Measurements from ENCODE around the gene IQSEC1. TPM values are rescaled to one million over a fixed set of nuclear protein-coding genes. Genes with fewer than 3 reads are reported as not detected.

The IQSEC1 gene
- total RNA-seq, 2 donors from 2014 or later: 57.5 to 63.9 TPM

DNA sequence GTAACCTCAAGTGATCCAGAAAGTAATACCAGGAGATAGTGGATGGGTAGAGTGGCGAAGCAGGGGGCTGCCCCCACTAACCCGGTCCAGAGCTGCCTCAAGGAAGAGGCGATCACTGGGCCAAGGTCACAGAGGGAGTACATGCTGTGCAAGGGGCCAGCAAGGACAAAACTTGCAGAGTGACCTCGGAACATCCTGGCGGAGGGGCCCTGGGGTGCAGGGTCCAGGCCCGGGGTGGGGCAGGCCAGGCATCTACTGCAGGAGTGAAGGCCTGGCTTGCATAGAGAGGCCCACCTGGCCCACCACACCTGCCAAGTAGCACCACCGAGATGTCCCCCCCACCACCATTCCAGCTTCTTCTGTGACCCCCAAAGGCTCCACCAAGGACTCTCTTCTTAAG, 17.6 kb downstream of the IQSEC1 start:
- H3K27me3 ChIP-seq: no peaks in the 10 kb centered on the region
- no peaks in the 10 kb centered on the region for H3K4me1 ChIP-seq
- no peaks in the 10 kb centered on the region for H3K36me3 ChIP-seq
- TF ChIP-seq, protein P1, sequence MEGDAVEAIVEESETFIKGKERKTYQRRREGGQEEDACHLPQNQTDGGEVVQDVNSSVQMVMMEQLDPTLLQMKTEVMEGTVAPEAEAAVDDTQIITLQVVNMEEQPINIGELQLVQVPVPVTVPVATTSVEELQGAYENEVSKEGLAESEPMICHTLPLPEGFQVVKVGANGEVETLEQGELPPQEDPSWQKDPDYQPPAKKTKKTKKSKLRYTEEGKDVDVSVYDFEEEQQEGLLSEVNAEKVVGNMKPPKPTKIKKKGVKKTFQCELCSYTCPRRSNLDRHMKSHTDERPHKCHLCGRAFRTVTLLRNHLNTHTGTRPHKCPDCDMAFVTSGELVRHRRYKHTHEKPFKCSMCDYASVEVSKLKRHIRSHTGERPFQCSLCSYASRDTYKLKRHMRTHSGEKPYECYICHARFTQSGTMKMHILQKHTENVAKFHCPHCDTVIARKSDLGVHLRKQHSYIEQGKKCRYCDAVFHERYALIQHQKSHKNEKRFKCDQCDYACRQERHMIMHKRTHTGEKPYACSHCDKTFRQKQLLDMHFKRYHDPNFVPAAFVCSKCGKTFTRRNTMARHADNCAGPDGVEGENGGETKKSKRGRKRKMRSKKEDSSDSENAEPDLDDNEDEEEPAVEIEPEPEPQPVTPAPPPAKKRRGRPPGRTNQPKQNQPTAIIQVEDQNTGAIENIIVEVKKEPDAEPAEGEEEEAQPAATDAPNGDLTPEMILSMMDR (IDR thresholded peaks at IDR 0.05): no peak
- DNase-seq (ENCODE audit: low spot score): no peak
- H3K4me3 ChIP-seq: no peak overlapping the region
- H3K9me3 ChIP-seq: no peaks in the 10 kb centered on the region
- no peak overlapping the region for H3K27ac ChIP-seq

GRCh38 chr3:13054341-13055285, 18.6 kb downstream of the IQSEC1 start:
- no peaks in the 10 kb centered on the region for H3K27me3 ChIP-seq
- H3K27ac ChIP-seq: no peak overlapping the region
- H3K9me3 ChIP-seq: no peaks in the 10 kb centered on the region
- DNase-seq (ENCODE audit: low spot score): no peak
- no peaks in the 10 kb centered on the region for H3K36me3 ChIP-seq
- TF ChIP-seq, protein P1 (IDR thresholded peaks at IDR 0.05): no peak
- no peak overlapping the region for H3K4me3 ChIP-seq
- no peaks in the 10 kb centered on the region for H3K4me1 ChIP-seq

- Histone ChIP-seq H3K4me1 (no peaks in the 10 kb centered on the region), H3K36me3 (no peaks in the 10 kb centered on the region), H3K9me3 (no peaks in the 10 kb centered on the region), H3K27me3 (no peaks in the 10 kb centered on the region), H3K4me3 (no peak overlapping the region), H3K27ac (no peak overlapping the region)
- DNase-seq (ENCODE audit: low spot score): no peak
- TF ChIP-seq, protein P1 (IDR thresholded peaks at IDR 0.05): no peak
These were observed 19.3 kb downstream of the IQSEC1 start for GRCh38 chr3:13053893-13054292.

- H3K9me3 ChIP-seq: no peaks in the 10 kb centered on the region
- no peaks in the 10 kb centered on the region for H3K36me3 ChIP-seq
- H3K4me1 ChIP-seq: no peaks in the 10 kb centered on the region
- TF ChIP-seq, protein P1 (IDR thresholded peaks at IDR 0.05): no peak
- no peak overlapping the region for H3K4me3 ChIP-seq
- H3K27ac ChIP-seq: no peak overlapping the region
- no peak for DNase-seq (ENCODE audit: low spot score)
- H3K27me3 ChIP-seq: no peaks in the 10 kb centered on the region
These were observed 19.8 kb downstream of the IQSEC1 start for GRCh38 chr3:13053420-13053819.

DNA sequence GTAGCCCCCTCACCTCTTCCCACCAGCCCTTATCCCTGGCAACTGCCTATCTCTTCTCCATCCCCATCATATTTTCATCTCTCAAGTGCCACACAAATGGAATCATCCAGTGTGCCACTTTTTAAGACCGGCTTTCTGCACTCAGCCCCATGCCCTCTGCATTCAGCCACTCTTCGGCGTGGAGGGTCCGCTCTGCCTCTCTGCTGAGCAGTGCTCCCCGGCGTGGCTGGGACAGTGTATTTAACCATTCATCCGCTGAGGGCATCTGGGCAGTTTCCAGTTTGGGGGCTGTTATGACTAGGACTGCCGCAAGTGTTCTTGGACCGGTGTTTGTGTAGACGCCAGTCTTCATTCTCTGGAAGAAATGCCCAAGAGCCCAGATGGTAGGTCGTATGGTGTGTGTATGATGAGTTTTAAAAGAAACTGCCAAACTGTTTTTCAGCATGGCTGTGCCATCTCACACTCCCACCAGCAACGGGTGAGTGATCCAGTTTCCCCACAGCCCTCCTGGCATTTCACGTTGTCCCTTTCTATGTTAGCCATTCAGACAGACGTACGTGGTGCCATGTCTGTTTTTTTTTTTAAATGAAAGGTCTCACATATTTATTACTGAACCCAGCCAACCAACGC, 20.9 kb downstream of the IQSEC1 start:
- DNase-seq (ENCODE audit: low spot score): no peak
- H3K36me3 ChIP-seq: no peaks in the 10 kb centered on the region

More for the DNA sequence above, 20.9 kb downstream of the IQSEC1 start:
- TF ChIP-seq, protein P1 (IDR thresholded peaks at IDR 0.05): no peak
- Histone ChIP-seq H3K27ac (no peak overlapping the region), H3K9me3 (no peaks in the 10 kb centered on the region), H3K4me1 (no peaks in the 10 kb centered on the region), H3K4me3 (no peak overlapping the region), H3K27me3 (no peaks in the 10 kb centered on the region)
